ENCODE results near the gene ESYT1. TPM values are rescaled to one million over a fixed set of nuclear protein-coding genes. Genes with fewer than 3 reads are reported as not detected.

Gene ESYT1
- total and polyA plus RNA-seq, 10 of the 15 experiments (the other 5 are each of a cell fraction or from before 2014, with no cell fraction given): 47.5 to 120 (median 87.1) TPM

- intact Hi-C loops (cut with micrococcal nuclease; ENCODE audit: unreplicated experiment): no loop called here
- ATAC-seq (no peak), DNase-seq (ENCODE audit: low read depth, low spot score) (no peak), FAIRE-seq (no peak)
- SMC1A ChIA-PET (ENCODE audit: uncharacterized antibody, unreplicated experiment): no interaction called here
- in situ Hi-C loops (cut with MboI): no loop called here
- WGBS (ENCODE audit: insufficient coverage, insufficient replicate concordance, low lambda C conversion rate, missing lambda C conversion rate): 95% methylated on average over 7 of the region's 7 CpGs
- Histone ChIP-seq H3K4me1 (ENCODE audit: control insufficient read depth, insufficient read depth, low read length) (no peaks in the 10 kb centered on the region), H3K9me3 (replicated peaks; ENCODE audit: control insufficient read depth, insufficient read depth, low read length) (no peaks in the 10 kb centered on the region), H3K9ac (ENCODE audit: control insufficient read depth, insufficient read depth, low read length) (no peak overlapping the region), H3K27me3 (replicated peaks in 1 of 2; ENCODE audit: control insufficient read depth in 2 of 2, insufficient read depth in 2 of 2, low read length in 1 of 2) (no peaks in the 10 kb centered on the region), H3K36me3 (ENCODE audit: control insufficient read depth in 2 of 2, insufficient read depth in 2 of 2, low read length in 1 of 2) (peaks cover 20 to 25% of the 10 kb centered on the region in 2 experiments), H3K4me3 (no peak overlapping the region), H3K4me2 (ENCODE audit: control insufficient read depth, insufficient read depth) (no peak overlapping the region), H3K79me2 (ENCODE audit: control insufficient read depth, insufficient read depth, low read length) (no peaks in the 10 kb centered on the region), H3K27ac (ENCODE audit: control insufficient read depth, insufficient read depth) (no peak overlapping the region), H4K20me1 (ENCODE audit: control insufficient read depth, insufficient read depth) (no peaks in the 10 kb centered on the region), H2AFZ (ENCODE audit: control insufficient read depth, low read depth, low read length) (no peak overlapping the region)
- TF ChIP-seq BRCA1 (IDR thresholded peaks at IDR 0.05; ENCODE audit: low read depth, low read length): no peak
- no peak for TF ChIP-seq ZNF384 (IDR thresholded peaks at IDR 0.05; ENCODE audit: borderline replicate concordance, low read depth, low read length)
- TF ChIP-seq POLR2A (IDR thresholded peaks at IDR 0.05; ENCODE audit: low read depth, low read length): peak; percentile 14; the same call in 1 of the 2 replicates
- RAD21 ChIA-PET (ENCODE audit: unreplicated experiment): no interaction called here
- no TSS peak for BruUV-seq (replicated peaks)
- CTCF ChIA-PET: interaction anchor here (1.2 to 2.1 kb wide), 2 partner anchors 15 to 434 kb away, joined by 3 to 6 read pairs; no protein-coding TSS in a partner anchor
- POLR2A ChIA-PET: no interaction called here
These were observed 44.8 kb downstream of the ESYT1 start for GRCh38 chr12:56172839-56173238.

GRCh38 chr12:56178347-56178746, 50.3 kb downstream of the ESYT1 start:
- ChIA-PET POLR2A (interaction anchor here (0.8 kb wide), 1 partner anchor 197 kb away, joined by 4 read pairs; no protein-coding TSS in a partner anchor), RAD21 (ENCODE audit: unreplicated experiment) (no interaction called here), CTCF (no interaction called here), SMC1A (ENCODE audit: uncharacterized antibody, unreplicated experiment) (interaction anchor here (0.6 to 1.7 kb wide), 2 partner anchors 10 to 15 kb away, joined by 3 to 4 read pairs; no protein-coding TSS in a partner anchor)
- Histone ChIP-seq H2AFZ (ENCODE audit: control insufficient read depth, low read depth, low read length) (no peak overlapping the region), H3K36me3 (ENCODE audit: control insufficient read depth in 2 of 2, insufficient read depth in 2 of 2, low read length in 1 of 2) (peaks cover 22 to 31% of the 10 kb centered on the region in 2 experiments), H4K20me1 (ENCODE audit: control insufficient read depth, insufficient read depth) (no peaks in the 10 kb centered on the region), H3K27ac (ENCODE audit: control insufficient read depth, insufficient read depth) (no peak overlapping the region), H3K27me3 (replicated peaks in 1 of 2; ENCODE audit: control insufficient read depth in 2 of 2, insufficient read depth in 2 of 2, low read length in 1 of 2) (no peaks in the 10 kb centered on the region), H3K79me2 (ENCODE audit: control insufficient read depth, insufficient read depth, low read length) (no peaks in the 10 kb centered on the region), H3K9ac (ENCODE audit: control insufficient read depth, insufficient read depth, low read length) (no peak overlapping the region), H3K9me3 (replicated peaks; ENCODE audit: control insufficient read depth, insufficient read depth, low read length) (no peaks in the 10 kb centered on the region), H3K4me1 (ENCODE audit: control insufficient read depth, insufficient read depth, low read length) (no peaks in the 10 kb centered on the region), H3K4me2 (ENCODE audit: control insufficient read depth, insufficient read depth) (no peak overlapping the region), H3K4me3 (no peak overlapping the region)
- intact Hi-C loops (cut with micrococcal nuclease; ENCODE audit: unreplicated experiment) (no loop called here), in situ Hi-C loops (cut with MboI) (no loop called here)
- WGBS (ENCODE audit: insufficient coverage, insufficient replicate concordance, low lambda C conversion rate, missing lambda C conversion rate): 96% methylated on average over 3 of the region's 3 CpGs
- FAIRE-seq: no peak
- no TSS peak for BruUV-seq (replicated peaks)
- ATAC-seq: no peak
- DNase-seq (ENCODE audit: low read depth, low spot score): no peak
- no peak for TF ChIP-seq HSF1 (IDR thresholded peaks at IDR 0.05; ENCODE audit: low read depth, low read length)
- TF ChIP-seq CTCF (IDR thresholded peaks at IDR 0.05 in 2 of 3, conservative IDR thresholded peaks at IDR 0.05 in 1 of 3; ENCODE audit: control insufficient read depth in 2 of 3, extremely low read depth in 1 of 3, insufficient read depth in 1 of 3, low read depth in 3 of 3, low read length in 3 of 3): no peak
- TF ChIP-seq POLR2A (IDR thresholded peaks at IDR 0.05; ENCODE audit: low read depth, low read length): peak; percentile 53
